K562 (cell line): ENCODE data around the gene IGSF21. TPM values are rescaled to one million over a fixed set of nuclear protein-coding genes. Genes with fewer than 3 reads are reported as not detected.

Experiments
- ATAC-seq: fragments of 200-7000 bp; cut with Tn5 transposase; 3 replicates; pipeline ENCODE4 v1.9.1; 2020; ENCODE audit warnings: moderate library complexity
- BruUV-seq: library from RNA; stranded (reverse); fragments of 400-500 nt; replicated peaks from 2 replicates; lab custom pipeline; 2021; lab: Mats Ljungman, UMichigan
- CTCF ChIA-PET: fragments of 300-600 bp; formaldehyde crosslinking; extraction: SDS; loops from one replicate; lab custom pipeline; 2021; ENCODE audit warnings: low intra/inter-chr PET ratio; lab: Yijun Ruan, JAX
- POLR2A ChIA-PET: fragments of 300-600, 350-650 bp; sonication (Branson Sonifier 250); formaldehyde crosslinking; extraction: SDS; loops from one replicate; lab custom pipeline; 2021; ENCODE audit warnings: antibody characterized with exemption, inconsistent platforms; lab: Yijun Ruan, JAX
- DNase-seq, 4 experiments: peaks; one replicate each; pipeline versions ENCODE4 v3.0.0 to v3.0.0-alpha.2; 2011 to 2018; ENCODE audit warnings: low spot score in 3 of 4, mixed read lengths in 3 of 4; ENCODE audit errors: extremely low read depth in 1 of 4
- FAIRE-seq: peaks from 2 replicates; lab custom pipeline; 2011; peaks lifted over from hg19 to GRCh38; lab: Jason Lieb, UNC
- H2AFZ ChIP-seq: 2 replicates; pipeline ENCODE4 v1.6.0; 2011; ENCODE audit warnings: low read depth, low read length, control low read depth, inconsistent platforms
- H3K27ac ChIP-seq: fragments of 200-600 bp; 3 replicates; pipeline ENCODE4 v1.8.0; 2011; ENCODE audit warnings: low read depth, mild to moderate bottlenecking, control low read depth, inconsistent platforms, low read length, moderate library complexity, mixed read lengths; ENCODE audit errors: extremely low read depth
- H3K27me3 ChIP-seq, 2 experiments: fragments of 300-600 bp in 1 of 2; 2 replicates in 1 of 2; 3 replicates in 1 of 2; pipeline versions ENCODE4 v1.6.0 to v1.8.0; 2011; ENCODE audit warnings: inconsistent platforms in 2 of 2, low read length in 2 of 2, mild to moderate bottlenecking in 1 of 2, mixed read lengths in 1 of 2, moderate library complexity in 1 of 2; ENCODE audit not compliant: control insufficient read depth in 2 of 2, insufficient read depth in 2 of 2
- H3K36me3 ChIP-seq: fragments of 300-600 bp; 3 replicates; pipeline ENCODE4 v1.8.0; 2011; ENCODE audit warnings: mild to moderate bottlenecking, low read length, inconsistent platforms; ENCODE audit not compliant: control insufficient read depth, insufficient read depth
- H3K4me1 ChIP-seq, 2 experiments: fragments of 200-600 bp in 1 of 2; replicated peaks in 1 of 2; 2 replicates in 1 of 2; 3 replicates in 1 of 2; pipeline versions ENCODE4 v1.5.1 to v1.8.0; 2011; ENCODE audit warnings: inconsistent platforms in 2 of 2, low read length in 2 of 2, mild to moderate bottlenecking in 1 of 2, mixed read lengths in 1 of 2, moderate library complexity in 1 of 2; ENCODE audit not compliant: control insufficient read depth in 2 of 2, insufficient read depth in 2 of 2
- H3K4me2 ChIP-seq: 2 replicates; pipeline ENCODE4 v1.6.1; 2011; ENCODE audit warnings: low read length, control low read depth, inconsistent platforms, mixed read lengths; ENCODE audit not compliant: insufficient read depth
- H3K4me3 ChIP-seq: fragments of 200-600 bp; sonication (generic), shearing (Covaris generic); 2 replicates; pipeline ENCODE4 v1.5.1; 2016; ENCODE audit warnings: control low read depth, inconsistent platforms
- H3K79me2 ChIP-seq: fragments of 200-600 bp; 3 replicates; pipeline ENCODE4 v1.8.0; 2011; ENCODE audit warnings: low read length, inconsistent platforms; ENCODE audit not compliant: control insufficient read depth, insufficient read depth
- H3K9ac ChIP-seq, 2 experiments: 2 replicates each; pipeline versions ENCODE4 v1.6.0 to v1.6.1; 2011; ENCODE audit warnings: low read depth in 2 of 2, low read length in 2 of 2, control low read depth in 1 of 2, inconsistent platforms in 1 of 2, mild to moderate bottlenecking in 1 of 2, mixed read lengths in 1 of 2; ENCODE audit not compliant: insufficient read depth in 1 of 2
- H3K9me1 ChIP-seq: one replicate; pipeline ENCODE4 v1.6.0; 2011; ENCODE audit warnings: inconsistent platforms, mild to moderate bottlenecking, low read length, moderate library complexity; ENCODE audit not compliant: control insufficient read depth, insufficient read depth
- H3K9me3 ChIP-seq: replicated peaks from 2 replicates; pipeline ENCODE4 v1.5.1; 2011; ENCODE audit warnings: low read depth, low read length, inconsistent platforms; ENCODE audit not compliant: control insufficient read depth, insufficient read depth
- H4K20me1 ChIP-seq: replicated peaks from 2 replicates; pipeline ENCODE4 v1.6.1; 2011; ENCODE audit warnings: low read length, inconsistent platforms, mixed read lengths; ENCODE audit not compliant: control insufficient read depth, insufficient read depth
- ARNT ChIP-seq, 2 experiments: fragments of 450-650 bp; IDR thresholded peaks; 2 replicates each; pipeline ENCODE4 v1.6.1; 2016; ENCODE audit warnings: mild to moderate bottlenecking in 1 of 2
- BRCA1 ChIP-seq, 2 experiments: fragments of 450-650 bp in 1 of 2; sonication (generic) in 1 of 2; formaldehyde crosslinking in 1 of 2; IDR thresholded peaks; 2 replicates each; pipeline versions ENCODE4 v1.5.0 to v1.6.1; 2017 to 2020; ENCODE audit warnings: mild to moderate bottlenecking in 1 of 2, missing genetic modification reagents in 1 of 2
- GABPA ChIP-seq: fragments of 200-800 bp; sonication (Bioruptor generic); conservative IDR thresholded peaks from 2 replicates; pipeline ENCODE4 v1.6.1; 2016; ENCODE audit warnings: low read depth, missing genetic modification characterization, missing compliant biosample characterization
- HDAC6 ChIP-seq: IDR thresholded peaks from 2 replicates; pipeline ENCODE4 v1.6.1; 2012; ENCODE audit warnings: low read depth, mild to moderate bottlenecking, control low read depth, inconsistent platforms, low read length, moderate library complexity
- MEIS2 ChIP-seq: fragments of 450-650 bp; IDR thresholded peaks from 2 replicates; pipeline ENCODE4 v1.6.1; 2014; ENCODE audit warnings: mild to moderate bottlenecking; ENCODE audit not compliant: partially characterized antibody
- MGA ChIP-seq: fragments of 450-650 bp; IDR thresholded peaks from 2 replicates; pipeline ENCODE4 v1.6.1; 2016; ENCODE audit warnings: mild to moderate bottlenecking, moderate library complexity
- PTTG1 ChIP-seq: fragments of 450-650 bp; IDR thresholded peaks from 2 replicates; pipeline ENCODE4 v1.6.1; 2016; ENCODE audit warnings: low read depth, mild to moderate bottlenecking, missing genetic modification characterization, missing compliant biosample characterization
- PURB ChIP-seq: sonication (generic); formaldehyde crosslinking; IDR thresholded peaks from 2 replicates; pipeline ENCODE4 v1.9.0; 2021; ENCODE audit warnings: low read depth, mild to moderate bottlenecking, missing genetic modification reagents
- RFX1 ChIP-seq: fragments of 450-650 bp; IDR thresholded peaks from 2 replicates; pipeline ENCODE4 v1.6.1; 2016; ENCODE audit warnings: mild to moderate bottlenecking, moderate library complexity
- SMAD3 ChIP-seq: fragments of 450-650 bp; formaldehyde crosslinking; conservative IDR thresholded peaks from 2 replicates; pipeline ENCODE4 v1.4.0; 2020; ENCODE audit warnings: mild to moderate bottlenecking
- SMARCA4 ChIP-seq: fragments of 450-650 bp; IDR thresholded peaks from 2 replicates; pipeline ENCODE4 v1.6.1; 2016
- STAT5B ChIP-seq: fragments of 250-450 bp; sonication (Bioruptor Pico); IDR thresholded peaks from 2 replicates; pipeline ENCODE4 v1.8.0; 2021; ENCODE audit warnings: mild to moderate bottlenecking, inconsistent platforms
- WGBS: fragments of 100-300 bp; shearing (Covaris generic); methylation state at CpG from one replicate; pipeline ENCODE4 v1.1.6; 2016; ENCODE audit warnings: low coverage, mixed read lengths; ENCODE audit not compliant: insufficient coverage; ENCODE audit errors: missing lambda C conversion rate; 5-methylcytosine and 5-hydroxymethylcytosine counted together
- in situ Hi-C: fragments of 300-500 bp; cut with MboI; formaldehyde crosslinking; loops from 4 replicates; pipeline ENCODE4 v1.15.0; 2018; ENCODE audit warnings: inconsistent platforms, mixed read lengths
- intact Hi-C: fragments of 100-400 bp; cut with micrococcal nuclease; formaldehyde crosslinking; loops from 2 replicates; pipeline ENCODE4 v1.14.2; 2022
- polyA plus RNA-seq, 8 experiments: library from polyadenylated mRNA; depleted of rRNA in 4 of 8; stranded (reverse) in 5 of 8; unstranded in 3 of 8; fragments of >200 nt; fragmentation: Nextera tagmentation in 2 of 8; fragmentation: Illumina TruSeq in 1 of 8; extraction: Ambion mirVana in 2 of 8; extraction: Trizol in 1 of 8; gene quantifications; 2 replicates each; pipeline versions ENCODE4 v1.2.1 to v1.2.3, GENCODE V29; 2011 to 2014; ENCODE audit warnings: inconsistent platforms in 1 of 8, missing spikeins in 1 of 8
- total RNA-seq, 7 experiments: library from RNA; depleted of rRNA in 6 of 7; stranded (reverse); fragments of >200 nt in 6 of 7; fragmentation: Illumina TruSeq in 2 of 7; extraction: Trizol in 2 of 7; gene quantifications; 2 replicates each; pipeline versions ENCODE4 v1.2.1 to v1.2.3, GENCODE V29; 2011 to 2021; ENCODE audit warnings: low replicate concordance in 1 of 7

Gene IGSF21
- total and polyA plus RNA-seq, 9 of the 15 experiments (the other 6 are each of a cell fraction or from before 2014, with no cell fraction given): not detected

- H3K79me2 ChIP-seq: no peaks in the 10 kb centered on the region
- no peak overlapping the region for H3K4me2 ChIP-seq
- H3K4me1 ChIP-seq: peaks cover 0 to 9% of the 10 kb centered on the region in 2 experiments; a peak in 4 of 5 replicates
- FAIRE-seq: no peak
- H3K4me3 ChIP-seq: no peak overlapping the region
- intact Hi-C loops: no loop called here
- 3% methylated on average over 5 of the region's 5 CpGs for WGBS
- no peak overlapping the region for H3K27ac ChIP-seq
- no TSS peak for BruUV-seq
- ChIA-PET CTCF (no interaction called here), POLR2A (interaction anchor here (0.7 kb wide), 1 partner anchor 100 kb away, joined by 3 read pairs; no protein-coding TSS in a partner anchor)
- no peaks in the 10 kb centered on the region for H3K9me3 ChIP-seq
- H3K36me3 ChIP-seq: no peaks in the 10 kb centered on the region
- H3K9me1 ChIP-seq: no peaks in the 10 kb centered on the region
- H2AFZ ChIP-seq: no peak overlapping the region
- no peak for ATAC-seq
- H3K27me3 ChIP-seq: peaks cover 0 to 21% of the 10 kb centered on the region in 2 experiments; a peak in 1 of 5 replicates
- no peak for DNase-seq
- in situ Hi-C loops: no loop called here
- no peak overlapping the region; a peak in 1 of 4 replicates for H3K9ac ChIP-seq
- H4K20me1 ChIP-seq: no peaks in the 10 kb centered on the region
- TF ChIP-seq PURB (CRISPR knock-in tag) (no peak), STAT5B (CRISPR knock-in tag) (no peak), MGA (no peak), PTTG1 (no peak), SMARCA4 (no peak), HDAC6 (no peak), GABPA (no peak), SMAD3 (CRISPR knock-in tag) (no peak), BRCA1 (IDR thresholded peaks at IDR 0.05) (no peak), BRCA1 (CRISPR knock-in tag; IDR thresholded peaks at IDR 0.05) (no peak), ARNT (IDR thresholded peaks at IDR 0.05) (no peak), RFX1 (no peak), MEIS2 (no peak)
Measured at GRCh38 chr1:18384059-18384458, 276.5 kb downstream of the IGSF21 start.
